ENCODE results near the gene NUDT1. TPM values are rescaled to one million over a fixed set of nuclear protein-coding genes. Genes with fewer than 3 reads are reported as not detected.
"Not testable (repeated sequence)": the region's sequence is repeated elsewhere in the genome, so short reads cannot be mapped to it uniquely, and the experiment has no call there.

The NUDT1 gene
- polyA plus RNA-seq, 3 donors = 17.0 to 26.7 (median 21.1) TPM

DNA sequence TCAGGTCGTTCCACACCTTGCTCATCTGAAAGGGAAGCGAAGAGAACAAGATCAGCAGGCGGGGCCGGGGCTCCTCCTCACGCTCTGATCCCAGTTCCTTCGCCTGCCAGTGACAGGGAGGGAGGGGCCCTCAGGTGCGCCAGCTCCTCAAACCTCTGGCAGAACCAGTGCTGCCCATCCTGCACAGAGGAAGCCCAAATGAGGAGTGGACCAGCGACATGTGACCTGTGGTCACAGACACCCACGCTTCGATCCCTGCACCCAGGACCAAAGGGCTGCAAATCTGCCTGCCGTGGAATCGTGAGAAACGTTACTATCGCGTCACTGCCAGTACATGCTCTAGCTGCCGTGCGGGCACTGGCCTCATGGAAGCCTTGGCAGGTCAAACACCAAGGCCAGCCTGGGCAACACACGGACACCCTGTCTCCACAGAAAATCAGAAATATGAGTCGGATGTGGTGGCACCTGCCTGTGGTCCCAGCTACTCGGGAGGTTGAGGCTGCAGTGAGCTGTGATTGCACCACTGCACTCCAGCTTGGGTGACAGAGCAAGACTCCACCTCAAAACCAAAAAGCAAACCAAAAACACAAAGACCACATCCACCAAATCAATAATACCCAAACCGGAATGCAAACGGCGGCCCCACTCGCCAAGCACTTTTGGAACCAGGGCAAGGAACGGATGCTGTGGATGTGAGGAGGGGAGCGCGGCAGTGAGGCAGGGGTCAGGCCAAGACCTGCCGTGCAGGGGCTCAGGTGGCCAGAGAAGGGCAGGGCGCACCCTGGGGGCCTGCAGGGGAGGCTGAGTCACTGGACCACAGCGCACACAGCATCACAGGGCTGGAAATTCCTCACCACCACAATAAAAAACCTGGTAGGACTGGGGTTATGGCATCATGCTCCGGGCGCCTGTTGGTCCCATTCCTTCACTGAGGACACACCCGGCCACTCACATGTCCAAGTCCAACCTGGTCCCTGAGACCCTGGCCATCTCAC, 13.4 kb downstream of the NUDT1 start:
- no peak for DNase-seq (ENCODE audit: extremely low read depth in 1 of 11, low read depth in 9 of 11, low spot score in 4 of 11)

DNA sequence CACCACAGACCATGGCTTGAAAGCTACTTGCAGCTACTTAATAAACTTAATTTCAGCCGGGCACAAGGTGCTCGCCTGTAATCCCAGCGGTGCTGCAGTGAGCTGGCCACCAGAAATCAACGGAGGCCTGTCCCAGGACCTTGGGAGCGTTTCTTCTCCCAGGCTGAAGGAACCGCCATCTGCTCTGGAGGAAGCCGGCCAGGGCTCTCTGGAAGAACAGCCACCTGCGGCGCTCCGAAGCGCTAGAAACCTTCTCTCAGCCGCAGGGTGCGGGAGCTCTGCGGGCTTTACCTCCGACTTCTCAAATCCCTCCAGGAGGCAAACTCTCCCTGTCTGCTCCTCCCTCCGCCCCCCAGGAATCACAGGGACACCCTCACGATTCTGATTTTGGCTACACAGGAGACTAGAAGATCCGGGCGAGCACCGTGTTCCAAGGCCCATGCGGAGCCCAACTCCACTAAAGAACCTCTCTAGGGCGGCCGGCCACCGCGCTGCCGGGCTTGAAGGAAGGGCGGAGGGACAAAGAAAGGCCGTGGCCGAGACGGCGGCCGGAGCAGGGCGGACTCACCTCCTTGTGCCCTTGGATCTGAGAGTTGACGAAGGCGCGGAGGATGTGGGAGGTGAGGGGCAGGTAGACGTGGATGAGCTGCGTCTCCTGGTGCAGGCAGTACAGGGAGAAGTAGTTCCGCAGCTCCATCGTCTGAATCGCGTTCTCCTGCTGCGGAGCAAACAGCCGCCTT, 14.4 kb downstream of the NUDT1 start:
- no peak for DNase-seq (ENCODE audit: extremely low read depth in 1 of 11, low read depth in 9 of 11, low spot score in 4 of 11)

DNA sequence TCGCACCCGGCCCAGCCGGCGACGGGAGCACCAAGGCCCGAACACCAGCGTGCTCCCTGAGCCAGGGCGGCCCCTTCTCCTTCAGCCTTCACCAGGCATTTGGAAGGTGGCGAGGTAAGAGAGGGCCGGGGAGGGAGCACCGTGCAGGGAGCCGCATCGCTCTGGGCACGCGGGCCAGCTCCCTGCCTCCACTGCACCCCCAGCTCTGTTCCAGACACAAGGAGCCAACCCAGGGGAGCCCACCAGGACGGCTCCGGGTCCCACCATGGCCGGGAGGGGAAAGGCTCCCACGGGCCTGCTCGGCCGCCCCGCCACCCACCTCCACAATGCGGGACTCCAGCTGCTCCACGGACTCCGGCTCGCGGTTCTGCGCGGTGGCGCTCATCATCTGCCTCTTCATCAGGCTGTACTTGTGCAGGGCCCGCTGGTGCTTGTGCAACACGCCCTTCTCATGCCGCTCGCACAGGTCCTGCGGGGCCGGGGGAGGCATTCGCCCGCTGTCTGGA, 15.1 kb downstream of the NUDT1 start:
- DNase-seq (ENCODE audit: extremely low read depth in 1 of 11, low read depth in 9 of 11, low spot score in 4 of 11) = no peak

DNA sequence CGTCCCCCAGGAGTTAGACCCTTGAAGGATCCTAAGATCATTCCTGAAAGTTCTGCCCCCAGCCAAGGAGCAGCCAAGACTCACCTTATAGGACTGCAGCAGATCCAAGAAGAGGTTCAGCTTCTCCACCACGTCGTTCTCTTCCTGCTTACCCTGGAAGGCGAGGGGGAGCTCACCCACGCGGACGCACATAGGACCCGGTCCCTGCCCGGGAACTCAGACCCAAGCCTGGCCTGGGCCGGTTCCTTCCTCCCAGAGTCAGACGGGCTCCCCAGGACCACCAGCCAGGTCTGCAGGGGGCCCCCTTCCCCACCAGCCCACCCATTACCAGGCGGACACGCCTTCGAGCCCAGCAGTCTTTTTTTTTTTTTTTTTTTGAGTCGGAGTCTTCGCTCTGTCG, 15.6 kb downstream of the NUDT1 start:
- DNase-seq (ENCODE audit: extremely low read depth in 1 of 11, low read depth in 9 of 11, low spot score in 4 of 11) = no peak

DNA sequence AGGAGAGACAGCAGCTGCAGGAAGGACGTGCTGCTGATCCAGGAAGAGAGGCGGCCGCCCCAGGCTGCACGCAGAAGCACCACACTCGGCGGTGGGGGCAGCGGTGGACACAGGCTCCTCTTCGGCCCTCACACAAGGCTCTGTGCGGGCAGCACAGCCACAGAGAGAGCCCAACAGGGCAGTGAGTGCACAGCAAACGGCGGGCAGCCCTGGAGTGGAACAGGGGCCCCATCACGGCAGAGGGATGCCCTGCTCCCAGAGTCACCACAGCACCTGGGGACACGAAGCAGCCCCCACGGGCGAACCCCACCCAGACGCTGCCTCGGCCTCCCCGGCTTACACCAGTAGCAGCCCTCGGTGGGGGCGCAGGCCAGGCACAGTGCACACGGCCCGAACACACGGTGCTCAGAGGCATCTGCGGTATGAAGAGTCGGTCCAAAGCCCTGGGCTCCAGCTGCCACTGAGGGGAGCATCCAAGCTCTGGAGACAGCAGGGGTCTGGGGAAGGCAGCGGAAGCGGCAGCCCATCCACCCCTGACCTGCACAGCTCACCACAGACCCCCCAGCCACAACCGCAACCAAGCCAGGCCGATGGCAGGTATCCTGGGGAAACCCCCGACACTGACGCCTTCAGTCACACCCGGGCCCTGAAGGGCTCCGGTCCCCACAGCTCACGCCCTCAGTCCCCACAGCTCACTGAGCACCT, 16.8 kb downstream of the NUDT1 start:
- DNase-seq (ENCODE audit: extremely low read depth in 1 of 11, low read depth in 9 of 11, low spot score in 4 of 11) = no peak

DNA sequence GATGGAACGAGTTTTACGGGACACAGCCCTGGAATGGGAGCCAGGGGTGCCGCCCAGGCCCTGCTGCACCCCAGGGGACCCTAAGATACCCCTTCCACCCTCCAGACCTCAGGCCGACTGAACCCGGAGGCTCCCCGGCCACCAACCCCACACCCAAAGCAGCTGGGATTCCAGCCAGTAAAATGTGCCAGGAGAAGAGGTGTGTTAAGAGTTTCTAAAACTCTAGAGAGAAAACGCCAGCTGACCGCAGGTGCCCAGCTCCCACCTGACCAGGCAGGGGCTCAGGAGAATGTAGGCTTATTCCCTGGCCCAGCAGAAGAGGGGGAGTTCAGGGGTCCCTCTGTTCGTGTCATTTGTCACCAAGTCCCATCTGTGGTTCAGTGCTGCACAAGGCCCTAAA, 17.5 kb downstream of the NUDT1 start:
- DNase-seq (ENCODE audit: extremely low read depth in 1 of 11, low read depth in 9 of 11, low spot score in 4 of 11) = no peak

DNA sequence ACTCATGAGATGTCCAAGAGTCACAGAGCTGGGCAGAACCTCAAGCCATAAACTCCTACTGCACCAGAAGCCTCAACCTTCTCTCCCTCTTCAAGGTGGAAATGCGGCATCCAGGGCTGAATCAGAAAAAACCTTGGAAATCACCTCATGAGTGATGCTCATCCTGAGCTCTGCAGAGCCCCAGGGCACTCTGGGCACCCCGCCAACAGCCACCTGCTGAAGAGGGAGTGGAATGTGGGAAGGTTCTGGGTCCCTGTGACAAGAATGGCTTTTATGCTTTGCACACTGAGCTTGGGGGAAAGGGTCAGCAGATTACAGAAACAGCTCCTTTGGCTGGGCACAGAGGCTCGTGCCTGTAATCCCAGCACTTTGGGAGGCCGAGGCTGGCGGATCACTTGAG, 18.8 kb downstream of the NUDT1 start:
- peak in 1 of 11 donors; percentile 22 for DNase-seq (ENCODE audit: extremely low read depth in 1 of 11, low read depth in 9 of 11, low spot score in 4 of 11)

DNA sequence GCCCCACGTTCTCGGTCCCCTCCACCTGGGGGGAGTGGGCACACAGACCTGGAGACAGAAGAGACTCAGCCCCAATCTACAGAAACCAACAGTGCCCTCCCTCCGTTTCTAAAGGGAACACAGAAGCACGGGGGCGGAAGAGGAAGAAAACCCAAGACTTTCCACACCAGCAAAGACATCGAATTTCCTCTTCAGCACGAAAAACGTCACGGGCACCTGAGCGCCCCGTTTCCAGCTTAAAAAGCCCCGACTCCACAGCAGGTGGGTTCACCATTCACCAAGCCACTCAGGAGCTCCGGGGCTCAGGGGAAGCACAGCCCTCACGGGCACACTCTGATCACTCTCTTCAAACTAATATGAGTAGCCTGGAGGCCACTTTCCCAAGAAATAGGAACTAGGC, 19.6 kb downstream of the NUDT1 start:
- DNase-seq (ENCODE audit: extremely low read depth in 1 of 11, low read depth in 9 of 11, low spot score in 4 of 11) = no peak

DNA sequence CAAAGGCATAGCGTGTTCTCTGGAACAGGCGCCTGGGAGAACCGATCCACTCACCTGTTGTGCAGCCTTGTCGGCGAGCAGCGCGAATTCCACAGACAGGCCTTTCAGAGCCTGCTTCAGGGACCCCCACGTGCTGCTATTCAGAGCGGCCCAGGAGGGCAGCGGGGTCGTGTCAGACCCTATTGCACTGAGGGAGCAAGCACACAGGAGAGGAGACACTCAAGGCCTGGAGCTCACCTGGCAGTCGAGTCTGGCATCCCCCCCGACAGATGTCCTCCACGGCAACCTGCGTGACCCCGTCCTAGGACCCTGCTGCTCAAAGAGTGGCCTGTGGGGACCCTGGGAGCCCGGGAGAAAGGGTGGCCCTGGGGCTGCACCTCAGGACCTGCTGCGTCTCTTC, 21.1 kb downstream of the NUDT1 start:
- DNase-seq (ENCODE audit: extremely low read depth in 1 of 11, low read depth in 9 of 11, low spot score in 4 of 11) = no peak

DNA sequence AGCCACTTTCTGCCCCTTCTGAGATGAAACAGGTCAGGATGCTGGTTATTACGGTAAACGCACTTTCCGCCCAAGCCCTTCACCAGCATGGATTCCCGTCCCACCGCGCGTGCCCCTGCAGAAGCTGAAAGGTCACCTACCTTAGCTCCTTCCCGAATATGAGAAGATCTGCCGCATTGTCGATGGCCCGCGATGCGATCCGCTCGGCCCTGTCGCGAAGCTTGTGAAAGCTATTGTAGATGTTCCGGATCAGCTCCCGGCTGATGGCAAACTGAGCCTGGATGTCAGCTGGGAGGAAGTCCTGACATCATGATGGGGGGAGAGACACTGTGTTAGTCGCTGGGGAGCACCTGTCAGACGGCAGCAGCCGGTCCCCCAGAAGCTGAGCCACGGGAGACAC, 22.1 kb downstream of the NUDT1 start:
- DNase-seq (ENCODE audit: extremely low read depth in 1 of 11, low read depth in 9 of 11, low spot score in 4 of 11) = no peak

DNA sequence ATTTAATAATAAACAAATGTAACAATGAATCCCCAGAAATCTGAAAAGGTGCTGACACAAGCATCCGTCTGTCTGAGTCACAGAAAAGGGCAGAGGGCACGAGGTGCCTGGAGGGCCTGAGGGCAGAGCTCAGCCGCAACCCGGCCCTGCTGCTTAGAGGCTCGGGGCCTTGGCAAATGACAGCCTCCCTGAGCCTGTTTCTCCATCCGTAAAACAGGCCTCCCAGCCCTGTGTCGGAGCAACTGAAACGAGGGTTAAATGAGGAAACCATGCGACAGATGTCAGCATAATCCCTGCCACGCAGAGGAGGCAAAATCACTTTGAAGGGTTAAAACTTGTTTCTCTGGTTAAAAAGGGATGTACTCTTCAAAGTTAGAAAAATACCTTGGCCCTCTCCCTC, 24.9 kb downstream of the NUDT1 start:
- no peak for DNase-seq (ENCODE audit: extremely low read depth in 1 of 11, low read depth in 9 of 11, low spot score in 4 of 11)

DNA sequence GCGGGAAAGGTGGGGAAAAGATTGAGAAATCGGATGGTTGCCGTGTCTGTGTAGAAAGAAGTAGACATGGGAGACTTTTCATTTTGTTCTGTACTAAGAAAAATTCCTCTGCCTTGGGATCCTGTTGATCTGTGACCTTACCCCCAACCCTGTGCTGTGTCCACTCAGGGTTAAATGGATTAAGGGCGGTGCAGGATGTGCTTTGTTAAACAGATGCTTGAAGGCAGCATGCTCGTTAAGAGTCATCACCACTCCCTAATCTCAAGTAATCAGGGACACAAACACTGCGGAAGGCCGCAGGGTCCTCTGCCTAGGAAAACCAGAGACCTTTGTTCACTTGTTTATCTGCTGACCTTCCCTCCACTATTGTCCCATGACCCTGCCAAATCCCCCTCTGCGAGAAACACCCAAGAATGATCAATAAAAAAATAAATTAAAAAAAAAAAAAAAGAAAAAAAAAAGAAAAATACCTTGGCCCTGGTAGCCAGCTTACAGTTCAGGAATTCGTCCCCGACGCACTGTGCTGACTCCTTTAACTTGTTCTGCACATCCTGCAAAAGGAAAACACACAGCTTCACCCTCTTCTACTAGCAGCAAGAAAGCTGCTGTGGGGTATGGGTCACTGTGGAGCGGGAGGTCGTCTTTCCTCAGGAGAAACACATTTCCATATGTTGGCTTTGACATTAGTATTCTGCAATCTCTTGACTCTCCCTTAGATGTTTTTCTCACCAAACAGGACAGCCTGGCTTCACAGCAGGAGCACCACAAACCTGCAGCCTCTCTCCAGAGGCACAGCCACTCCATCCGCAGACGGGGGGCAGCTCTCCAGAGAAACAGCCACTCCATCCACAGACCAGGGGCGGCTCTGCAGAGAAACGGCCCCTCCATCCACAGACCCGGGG, 27.3 kb downstream of the NUDT1 start:
- DNase-seq (ENCODE audit: extremely low read depth in 1 of 11, low read depth in 9 of 11, low spot score in 4 of 11) = not testable (repeated sequence)

DNA sequence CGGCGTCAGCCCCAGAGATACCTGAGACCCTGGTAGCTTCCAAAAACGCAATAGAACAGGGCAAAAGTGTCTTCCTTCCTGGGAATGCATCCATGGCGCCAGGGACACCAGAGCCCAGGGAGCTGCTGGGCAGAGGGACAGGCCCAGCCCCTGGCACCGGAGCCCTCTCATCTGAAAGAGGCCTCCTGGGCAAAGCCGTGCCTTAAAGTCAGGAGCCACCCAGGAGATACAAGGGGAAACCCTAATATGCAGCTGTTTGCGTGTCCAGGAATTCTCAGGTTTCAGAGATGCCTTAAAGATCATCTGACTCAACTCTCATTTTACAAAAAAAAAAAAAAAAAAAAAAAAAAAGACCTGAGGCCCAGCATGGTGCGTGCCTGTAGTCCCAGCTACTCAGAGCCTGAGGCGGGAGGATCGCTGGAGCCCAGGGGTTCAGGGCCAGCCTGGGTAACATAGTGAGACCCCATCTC, 28.0 kb downstream of the NUDT1 start:
- no peak for DNase-seq (ENCODE audit: extremely low read depth in 1 of 11, low read depth in 9 of 11, low spot score in 4 of 11)

DNA sequence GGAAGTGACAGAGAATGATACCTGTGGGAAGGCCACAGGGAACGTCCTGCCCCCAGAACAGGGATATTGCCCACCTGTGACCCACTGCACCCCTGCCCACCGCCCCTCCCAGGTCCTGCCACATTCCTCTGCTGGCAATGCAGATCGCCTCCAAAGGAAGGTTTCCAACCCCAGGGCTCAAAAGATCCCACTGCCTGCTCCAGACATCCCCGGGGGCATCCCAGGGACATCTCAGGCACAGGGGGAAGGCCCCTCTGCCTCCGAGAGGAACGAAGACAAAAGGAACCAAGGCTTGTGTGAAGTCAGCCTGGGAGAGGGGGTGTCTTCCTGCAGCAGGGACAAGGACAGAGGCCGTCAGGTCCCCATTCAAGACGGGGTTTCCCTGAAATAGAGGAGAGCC, 28.5 kb downstream of the NUDT1 start:
- DNase-seq (ENCODE audit: extremely low read depth in 1 of 11, low read depth in 9 of 11, low spot score in 4 of 11) = no peak

DNA sequence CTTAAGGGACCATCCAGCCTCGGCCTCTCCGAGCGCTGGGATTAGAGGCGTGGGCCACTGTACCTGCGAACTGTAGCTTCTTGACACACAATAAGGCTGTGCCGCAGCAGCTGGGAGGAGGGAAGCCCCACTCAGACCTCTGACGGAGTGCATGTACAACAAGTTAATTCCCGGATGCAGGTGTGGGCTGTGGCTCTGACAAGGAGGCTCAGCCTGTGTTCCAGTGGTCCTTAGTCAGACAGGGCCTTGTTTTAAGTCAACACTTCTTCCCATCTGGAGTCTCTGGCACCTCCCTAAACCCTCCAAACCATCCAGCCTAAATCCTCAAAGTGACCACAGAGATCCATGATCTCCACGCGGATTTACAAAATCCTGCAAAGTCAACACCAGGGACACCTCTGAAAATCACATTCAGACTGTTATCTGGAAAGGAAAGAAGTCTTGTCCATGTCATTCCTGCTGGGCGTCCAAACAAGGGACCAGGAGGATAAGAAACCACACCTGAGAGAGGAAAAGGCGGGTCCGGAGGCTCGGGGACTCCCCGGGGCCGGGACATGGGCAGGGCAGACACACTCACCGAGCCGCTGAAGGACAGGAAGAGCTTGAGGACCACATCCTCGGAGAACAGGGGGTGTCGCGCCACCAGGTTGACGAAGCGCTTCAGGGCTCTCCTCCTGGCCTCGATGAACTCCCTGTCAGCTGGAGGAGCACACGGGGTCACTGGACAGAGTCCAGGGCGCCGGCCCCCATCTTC, 29.4 kb downstream of the NUDT1 start:
- no peak for DNase-seq (ENCODE audit: extremely low read depth in 1 of 11, low read depth in 9 of 11, low spot score in 4 of 11)

DNA sequence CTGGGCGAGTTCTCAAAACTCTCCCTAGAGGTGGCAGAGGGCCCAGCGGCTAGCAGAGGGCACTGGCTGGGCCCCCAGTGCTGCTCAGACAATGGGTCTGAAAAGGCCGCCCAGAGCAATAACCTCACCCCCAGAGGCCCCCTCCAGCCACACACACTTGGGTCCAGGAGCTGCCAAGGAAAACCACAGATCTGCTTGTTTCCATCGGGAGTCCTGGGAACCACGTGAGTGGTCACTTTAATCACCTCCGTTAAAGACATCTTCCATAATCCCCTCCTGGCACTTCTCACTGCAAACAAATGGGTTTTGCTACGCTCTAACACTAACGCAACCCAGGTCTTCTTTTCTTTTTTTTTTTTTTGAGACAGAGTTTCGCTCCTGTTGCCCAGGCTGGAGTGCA, 30.0 kb downstream of the NUDT1 start:
- DNase-seq (ENCODE audit: extremely low read depth in 1 of 11, low read depth in 9 of 11, low spot score in 4 of 11) = no peak

DNA sequence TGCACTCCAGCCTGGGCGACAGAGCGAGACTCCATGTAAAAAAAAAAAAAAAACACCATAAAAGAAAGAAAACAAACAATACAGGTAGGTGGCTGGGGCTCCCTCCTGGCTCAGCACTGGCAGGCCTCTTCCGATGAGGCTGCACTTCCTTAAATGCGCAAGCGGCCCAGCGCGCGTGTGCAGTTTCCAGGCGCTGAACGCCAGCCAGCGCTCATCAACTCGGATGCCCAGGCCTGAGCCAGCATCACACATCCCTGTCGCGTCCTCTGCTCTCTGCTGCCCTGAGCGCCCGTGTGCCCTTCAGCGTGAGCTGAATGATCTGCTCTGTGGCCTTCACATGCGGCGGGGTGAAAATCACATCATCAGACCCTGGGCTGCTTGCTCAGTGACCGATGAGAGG, 31.8 kb downstream of the NUDT1 start:
- no peak for DNase-seq (ENCODE audit: extremely low read depth in 1 of 11, low read depth in 9 of 11, low spot score in 4 of 11)

DNA sequence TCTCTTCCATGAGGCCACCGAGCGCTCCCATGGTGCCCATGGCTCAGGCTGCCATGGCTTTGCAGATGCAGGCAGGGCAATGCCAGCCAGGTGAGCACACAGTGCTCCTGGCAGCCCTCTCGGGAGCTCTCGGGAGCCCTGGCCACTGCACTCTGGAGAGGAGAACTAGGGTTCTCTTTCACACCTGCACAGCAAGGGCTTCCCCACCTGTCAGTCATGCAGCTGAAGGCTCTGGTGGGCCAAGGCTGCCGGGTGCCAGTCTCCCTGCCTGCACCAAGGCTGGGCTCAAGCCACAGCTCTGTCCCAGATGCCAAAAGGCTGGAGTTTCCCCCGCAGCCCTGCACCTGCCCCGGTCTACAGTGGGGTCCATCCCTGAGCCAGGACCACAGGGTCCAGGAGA, 32.6 kb downstream of the NUDT1 start:
- no peak for DNase-seq (ENCODE audit: extremely low read depth in 1 of 11, low read depth in 9 of 11, low spot score in 4 of 11)

Measured in renal cortex interstitium (tissue), 11 donors.